ENCODE results near the gene DKC1. TPM values are rescaled to one million over a fixed set of nuclear protein-coding genes. Genes with fewer than 3 reads are reported as not detected.

DKC1 gene
- total and polyA plus RNA-seq, 2 of the 4 experiments (the other 2 are of a cell fraction) = 49.9 to 63.8 TPM

DNA sequence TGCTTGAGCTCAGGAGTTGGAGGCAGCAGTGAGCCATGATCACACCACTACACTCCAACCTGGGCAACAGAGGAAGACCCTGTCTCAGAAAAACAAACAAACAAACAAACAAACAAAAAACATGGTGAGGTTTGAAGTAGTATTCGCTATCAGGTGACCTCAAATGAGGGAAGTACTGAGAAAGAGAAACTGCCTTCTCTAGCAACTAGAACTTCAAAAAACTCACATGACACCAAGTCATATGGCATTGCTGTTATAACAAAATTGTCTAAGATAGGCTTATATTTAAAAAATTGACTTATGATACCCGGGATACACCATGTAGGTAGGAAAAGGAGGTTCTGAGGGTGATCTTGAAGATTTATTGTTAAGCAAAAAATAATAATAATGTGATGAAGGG is 32.4 kb downstream of the DKC1 start:
- H4K91ac ChIP-seq (ENCODE audit: insufficient read depth, low read depth, low read length) = no peak overlapping the region
- H4K20me1 ChIP-seq (ENCODE audit: insufficient read depth, low read length) = peaks cover 3% of the 10 kb centered on the region; the same call in 1 of the 2 replicates
- H3K27me3 ChIP-seq (ENCODE audit: control insufficient read depth, insufficient read depth, low read length) = no peaks in the 10 kb centered on the region
- no TSS peak for BruUV-seq (replicated peaks)
- H3K4me3 ChIP-seq (ENCODE audit: insufficient read depth, low read depth, low read length) = no peak overlapping the region
- no peak overlapping the region for H3K4ac ChIP-seq (ENCODE audit: low read depth, low read length)
- H3K79me1 ChIP-seq (ENCODE audit: low read depth in 1 of 2, low read length in 2 of 2) = peaks cover 5 to 16% of the 10 kb centered on the region in 2 experiments; a peak in 3 of 4 replicates
- no peak overlapping the region for H4K5ac ChIP-seq (ENCODE audit: low read depth, low read length)
- in situ Hi-C loops (cut with MboI; ENCODE audit: low sequenced_read_pairs) (no loop called here), dilution Hi-C loops (cut with HindIII; ENCODE audit: low sequenced_read_pairs, unreplicated experiment) (no loop called here), intact Hi-C loops (cut with micrococcal nuclease) (no loop called here)
- H2AK5ac ChIP-seq (ENCODE audit: low read depth, low read length) = no peak overlapping the region
- no peaks in the 10 kb centered on the region for H3K9me3 ChIP-seq (ENCODE audit: control insufficient read depth, insufficient read depth, low read length)
- ChIA-PET POLR2A (ENCODE audit: unreplicated experiment) (no interaction called here), CTCF (no interaction called here)
- H3K4me1 ChIP-seq (ENCODE audit: control insufficient read depth, insufficient read depth, low read length) = peaks cover 4% of the 10 kb centered on the region
- H3K18ac ChIP-seq (ENCODE audit: low read depth, low read length) = no peak overlapping the region
- no peak overlapping the region for H2BK5ac ChIP-seq (ENCODE audit: low read depth, low read length, poor library complexity, severe bottlenecking)
- no peak overlapping the region for H3K14ac ChIP-seq (replicated peaks; ENCODE audit: low read depth, low read length)
- H4K8ac ChIP-seq (ENCODE audit: low read depth in 2 of 2, low read length in 2 of 2) = no peak overlapping the region
- no peaks in the 10 kb centered on the region for H3K9me1 ChIP-seq (ENCODE audit: insufficient read depth, low read length)
- no peaks in the 10 kb centered on the region for H3K36me3 ChIP-seq (ENCODE audit: control insufficient read depth, insufficient read depth, low read length)
- H3K4me2 ChIP-seq (ENCODE audit: low read depth, low read length) = no peak overlapping the region
- no peak overlapping the region for H2AFZ ChIP-seq (replicated peaks; ENCODE audit: low read length, poor library complexity)
- no peak overlapping the region for H3K23ac ChIP-seq (ENCODE audit: low read depth, low read length)
- no peak for ATAC-seq (ENCODE audit: low read depth)
- H3K9ac ChIP-seq (ENCODE audit: low read depth, low read length) = no peak overlapping the region
- H2AK9ac ChIP-seq (replicated peaks; ENCODE audit: low read depth, low read length, poor library complexity) = no peak overlapping the region
- H3K56ac ChIP-seq (ENCODE audit: extremely low read depth, insufficient read depth, low read length) = no peak overlapping the region
- TF ChIP-seq RFX5 (IDR thresholded peaks at IDR 0.05; ENCODE audit: low read depth, low read length) = no peak
- TF ChIP-seq FOS (IDR thresholded peaks at IDR 0.05; ENCODE audit: low read depth, low read length) = no peak
- TF ChIP-seq RAD21 (IDR thresholded peaks at IDR 0.05; ENCODE audit: low read length) = no peak
- TF ChIP-seq MAFK (IDR thresholded peaks at IDR 0.05; ENCODE audit: low read depth, low read length) = no peak
- no peak for TF ChIP-seq BHLHE40 (IDR thresholded peaks at IDR 0.05; ENCODE audit: low read depth, low read length)
- TF ChIP-seq POLR2A (IDR thresholded peaks at IDR 0.05; ENCODE audit: low read depth, low read length) = no peak
- TF ChIP-seq, protein P1, sequence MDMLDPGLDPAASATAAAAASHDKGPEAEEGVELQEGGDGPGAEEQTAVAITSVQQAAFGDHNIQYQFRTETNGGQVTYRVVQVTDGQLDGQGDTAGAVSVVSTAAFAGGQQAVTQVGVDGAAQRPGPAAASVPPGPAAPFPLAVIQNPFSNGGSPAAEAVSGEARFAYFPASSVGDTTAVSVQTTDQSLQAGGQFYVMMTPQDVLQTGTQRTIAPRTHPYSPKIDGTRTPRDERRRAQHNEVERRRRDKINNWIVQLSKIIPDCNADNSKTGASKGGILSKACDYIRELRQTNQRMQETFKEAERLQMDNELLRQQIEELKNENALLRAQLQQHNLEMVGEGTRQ (IDR thresholded peaks at IDR 0.05; ENCODE audit: low read depth, low read length) = no peak
- TF ChIP-seq RCOR1 (IDR thresholded peaks at IDR 0.05; ENCODE audit: insufficient replicate concordance, low read length) = no peak
- no peak for TF ChIP-seq MXI1 (IDR thresholded peaks at IDR 0.05; ENCODE audit: borderline replicate concordance, low read depth, low read length)
- TF ChIP-seq MAZ (IDR thresholded peaks at IDR 0.05; ENCODE audit: borderline replicate concordance, low read depth, low read length) = no peak
- TF ChIP-seq NFE2L2 (IDR thresholded peaks at IDR 0.05; ENCODE audit: low read depth, low read length) = no peak
- TF ChIP-seq SMC3 (IDR thresholded peaks at IDR 0.05; ENCODE audit: low read depth, low read length) = no peak
- TF ChIP-seq, protein P2, sequence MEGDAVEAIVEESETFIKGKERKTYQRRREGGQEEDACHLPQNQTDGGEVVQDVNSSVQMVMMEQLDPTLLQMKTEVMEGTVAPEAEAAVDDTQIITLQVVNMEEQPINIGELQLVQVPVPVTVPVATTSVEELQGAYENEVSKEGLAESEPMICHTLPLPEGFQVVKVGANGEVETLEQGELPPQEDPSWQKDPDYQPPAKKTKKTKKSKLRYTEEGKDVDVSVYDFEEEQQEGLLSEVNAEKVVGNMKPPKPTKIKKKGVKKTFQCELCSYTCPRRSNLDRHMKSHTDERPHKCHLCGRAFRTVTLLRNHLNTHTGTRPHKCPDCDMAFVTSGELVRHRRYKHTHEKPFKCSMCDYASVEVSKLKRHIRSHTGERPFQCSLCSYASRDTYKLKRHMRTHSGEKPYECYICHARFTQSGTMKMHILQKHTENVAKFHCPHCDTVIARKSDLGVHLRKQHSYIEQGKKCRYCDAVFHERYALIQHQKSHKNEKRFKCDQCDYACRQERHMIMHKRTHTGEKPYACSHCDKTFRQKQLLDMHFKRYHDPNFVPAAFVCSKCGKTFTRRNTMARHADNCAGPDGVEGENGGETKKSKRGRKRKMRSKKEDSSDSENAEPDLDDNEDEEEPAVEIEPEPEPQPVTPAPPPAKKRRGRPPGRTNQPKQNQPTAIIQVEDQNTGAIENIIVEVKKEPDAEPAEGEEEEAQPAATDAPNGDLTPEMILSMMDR (conservative IDR thresholded peaks at IDR 0.05; ENCODE audit: low read depth, low read length) = no peak
- TF ChIP-seq CHD1 (IDR thresholded peaks at IDR 0.05; ENCODE audit: low read depth, low read length) = no peak
- TF ChIP-seq CEBPB (IDR thresholded peaks at IDR 0.05; ENCODE audit: low read depth, low read length) = no peak
- TF ChIP-seq, protein P3, sequence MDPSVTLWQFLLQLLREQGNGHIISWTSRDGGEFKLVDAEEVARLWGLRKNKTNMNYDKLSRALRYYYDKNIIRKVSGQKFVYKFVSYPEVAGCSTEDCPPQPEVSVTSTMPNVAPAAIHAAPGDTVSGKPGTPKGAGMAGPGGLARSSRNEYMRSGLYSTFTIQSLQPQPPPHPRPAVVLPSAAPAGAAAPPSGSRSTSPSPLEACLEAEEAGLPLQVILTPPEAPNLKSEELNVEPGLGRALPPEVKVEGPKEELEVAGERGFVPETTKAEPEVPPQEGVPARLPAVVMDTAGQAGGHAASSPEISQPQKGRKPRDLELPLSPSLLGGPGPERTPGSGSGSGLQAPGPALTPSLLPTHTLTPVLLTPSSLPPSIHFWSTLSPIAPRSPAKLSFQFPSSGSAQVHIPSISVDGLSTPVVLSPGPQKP (IDR thresholded peaks at IDR 0.05; ENCODE audit: borderline replicate concordance, low read depth, low read length) = no peak
- no peak overlapping the region for H2BK120ac ChIP-seq (ENCODE audit: low read depth, low read length)
- no CpG with 5 or more reads among the region's 2 CpGs for whole genome bisulfite sequencing, 2 experiments (ENCODE audit: extremely low coverage in 2 of 2, insufficient read length in 1 of 2)
- no peak overlapping the region for H2BK15ac ChIP-seq (ENCODE audit: low read depth, low read length)
- H2BK20ac ChIP-seq (ENCODE audit: low read depth, low read length) = no peak overlapping the region
- no peak overlapping the region for H3K27ac ChIP-seq (ENCODE audit: insufficient read depth, low read length)
- no peak for DNase-seq
